Omental fat pad (tissue), 4 donors: ENCODE data around the gene STRIP1. TPM values are rescaled to one million over a fixed set of nuclear protein-coding genes. Genes with fewer than 3 reads are reported as not detected.

Experiments used
- ATAC-seq: fragments of 150-250 bp; one replicate; pipeline ENCODE4 v1.9.1; 2016; ENCODE audit warnings: mild to moderate bottlenecking, moderate library complexity; ENCODE audit not compliant: low FRiP score
- DNase-seq: peaks from one replicate; pipeline ENCODE4 v3.0.0-alpha.2; 2019; ENCODE audit warnings: low spot score
- CTCF ChIP-seq, 3 donors: fragments of 450-650 bp; IDR thresholded peaks; one replicate each; pipeline ENCODE4 v1.5.1; 2016 to 2017; ENCODE audit warnings: antibody characterized with exemption in 3 of 3, mild to moderate bottlenecking in 3 of 3, moderate library complexity in 2 of 3
- total RNA-seq, 4 donors: library from RNA; depleted of rRNA; stranded (reverse); fragments of >200 nt; gene quantifications; one replicate each; pipeline ENCODE4 v1.1.0, GENCODE V29; 2016

STRIP1 gene
- total RNA-seq, 4 donors from 2014 or later: 36.7 to 50.7 (median 46.1) TPM

DNA sequence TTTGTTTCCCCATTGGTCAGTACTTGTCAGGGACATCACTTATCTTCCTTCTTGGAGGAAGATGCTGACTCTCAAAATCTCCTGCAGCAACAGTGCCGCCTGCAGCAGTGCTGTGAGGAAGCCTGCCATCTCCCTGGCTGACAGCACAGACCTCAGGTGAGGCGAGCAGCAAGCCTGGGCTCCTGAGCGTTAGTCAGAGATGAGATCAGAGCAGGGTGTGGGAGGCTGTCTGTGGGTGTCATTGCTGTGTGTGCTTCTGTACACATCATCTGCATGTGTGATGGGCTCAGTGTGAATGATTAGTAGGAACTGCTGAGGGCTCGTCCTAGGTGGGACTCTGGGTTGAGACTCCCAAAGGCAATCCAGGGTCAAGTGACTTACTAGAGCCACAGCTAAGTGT lies 6.1 kb downstream of the STRIP1 start:
- no peak for DNase-seq
- no peak for ATAC-seq
- no peak for TF ChIP-seq CTCF (IDR thresholded peaks at IDR 0.05)

DNA sequence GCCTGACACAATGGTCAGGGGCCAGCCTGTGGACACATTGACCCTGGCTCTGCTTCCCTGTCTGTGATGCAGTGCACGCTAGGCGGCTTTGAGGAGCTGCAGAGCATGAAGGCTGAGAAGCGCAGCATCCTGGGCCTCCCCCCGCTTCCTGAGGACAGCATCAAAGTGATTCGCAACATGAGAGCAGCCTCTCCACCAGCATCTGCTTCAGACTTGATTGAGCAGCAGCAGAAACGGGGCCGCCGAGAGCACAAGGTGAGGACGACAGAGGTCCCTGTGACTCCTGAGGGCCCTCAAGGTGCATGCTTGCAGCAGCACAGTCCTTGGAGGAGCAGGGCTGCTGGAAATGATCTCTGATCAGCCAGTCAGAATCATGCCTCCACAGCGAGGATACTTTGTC lies 8.6 kb downstream of the STRIP1 start:
- ATAC-seq (no peak), DNase-seq (no peak)
- no peak for TF ChIP-seq CTCF (IDR thresholded peaks at IDR 0.05)

DNA sequence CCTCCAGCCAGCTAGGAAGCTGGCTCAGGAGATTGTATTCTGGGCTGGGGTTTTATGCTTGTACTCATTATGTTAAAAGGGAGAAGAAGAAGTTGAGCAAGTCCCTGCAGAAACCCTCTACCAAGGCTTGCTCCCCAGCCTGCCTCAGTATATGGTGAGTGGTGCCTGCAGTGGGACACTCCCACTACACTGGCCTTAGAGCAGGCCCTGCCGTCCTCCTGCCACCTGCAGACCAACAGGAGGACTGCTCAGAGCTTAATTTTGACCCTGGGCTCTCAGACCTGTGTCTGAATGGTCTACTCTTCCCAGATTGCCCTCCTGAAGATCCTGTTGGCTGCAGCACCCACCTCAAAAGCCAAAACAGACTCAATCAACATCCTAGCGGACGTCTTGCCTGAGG lies 13.0 kb downstream of the STRIP1 start:
- no peak for DNase-seq
- ATAC-seq: no peak

GRCh38 chr1:110048240-110048639 lies 13.8 kb downstream of the STRIP1 start:
- no peak for ATAC-seq

More for the DNA sequence above, 13.0 kb downstream of the STRIP1 start:
- TF ChIP-seq CTCF (IDR thresholded peaks at IDR 0.05): no peak

GRCh38 chr1:110048923-110049601 lies 14.6 kb downstream of the STRIP1 start:
- ATAC-seq (no peak), DNase-seq (no peak)
- no peak for TF ChIP-seq CTCF (IDR thresholded peaks at IDR 0.05)

More at GRCh38 chr1:110048240-110048639, 13.8 kb downstream of the STRIP1 start:
- DNase-seq: no peak
- no peak for TF ChIP-seq CTCF (IDR thresholded peaks at IDR 0.05)

- ATAC-seq (no peak), DNase-seq (no peak)
- no peak for TF ChIP-seq CTCF (IDR thresholded peaks at IDR 0.05)
Measured at GRCh38 chr1:110049801-110050601, 15.6 kb downstream of the STRIP1 start.
